PC-3 (cell line): Measurements from ENCODE around the gene FGF12.

ENCODE experiments used
- CTCF ChIP-seq: fragments of 300-600 bp; sonication (generic); conservative IDR thresholded peaks from 2 replicates; pipeline ENCODE4 v1.5.1; 2017; ENCODE audit warnings: antibody characterized with exemption, low read depth, mild to moderate bottlenecking, low read length
- EZH2phosphoT487 ChIP-seq: fragments of 300-600 bp; sonication (generic); IDR thresholded peaks from 2 replicates; pipeline ENCODE4 v1.6.1; 2018; ENCODE audit warnings: mild to moderate bottlenecking, antibody characterized with exemption, low read length, borderline replicate concordance

GRCh38 chr3:192194085-192194484 is 533.3 kb downstream of the FGF12 start:
- no peak for TF ChIP-seq CTCF
- TF ChIP-seq EZH2phosphoT487: no peak
